HAP-1 (cell line): Measurements from ENCODE around the gene CETP.

Source experiments
- DNase-seq, 2 experiments: peaks; one replicate each; pipeline ENCODE4 v3.0.0-alpha.2; 2016 to 2020; ENCODE audit warnings: low spot score in 2 of 2
- H3K27me3 ChIP-seq: fragments of 250-450 bp; sonication (Bioruptor Pico); 2 replicates; pipeline ENCODE4 v1.5.1; 2020; ENCODE audit warnings: low read depth, mild to moderate bottlenecking, moderate library complexity
- H3K36me3 ChIP-seq: fragments of 250-450 bp; sonication (Bioruptor Pico); replicated peaks from 2 replicates; pipeline ENCODE4 v1.5.1; 2020; ENCODE audit warnings: mild to moderate bottlenecking
- H3K4me1 ChIP-seq: fragments of 250-450 bp; sonication (Bioruptor Pico); 2 replicates; pipeline ENCODE4 v1.5.1; 2020; ENCODE audit warnings: mild to moderate bottlenecking
- H3K4me3 ChIP-seq: fragments of 250-450 bp; sonication (Bioruptor Pico); 2 replicates; pipeline ENCODE4 v1.5.1; 2020; ENCODE audit warnings: mild to moderate bottlenecking, moderate library complexity
- H3K9me3 ChIP-seq: fragments of 250-450 bp; sonication (Bioruptor Pico); 2 replicates; pipeline ENCODE4 v1.5.1; 2020; ENCODE audit warnings: mild to moderate bottlenecking, moderate library complexity
- in situ Hi-C: fragments of 300-500 bp; cut with MboI; formaldehyde crosslinking; loops from 3 replicates; pipeline ENCODE4 v1.14.3; 2020; ENCODE audit warnings: low sequenced_read_pairs, inconsistent platforms, mixed read lengths

CETP gene

GRCh38 chr16:56941092-56941491, 20.7 kb upstream of the CETP start:
- Histone ChIP-seq H3K36me3 (peaks cover 94% of the 10 kb centered on the region), H3K9me3 (no peaks in the 10 kb centered on the region), H3K4me1 (peaks cover 2% of the 10 kb centered on the region), H3K27me3 (no peaks in the 10 kb centered on the region), H3K4me3 (no peak overlapping the region)
- no peak for DNase-seq
- in situ Hi-C loops = no loop called here

GRCh38 chr16:56941856-56942331, 19.9 kb upstream of the CETP start:
- no peak overlapping the region for H3K4me3 ChIP-seq
- peaks cover 86% of the 10 kb centered on the region for H3K36me3 ChIP-seq
- no peaks in the 10 kb centered on the region for H3K27me3 ChIP-seq
- H3K9me3 ChIP-seq = no peaks in the 10 kb centered on the region
- H3K4me1 ChIP-seq = no peaks in the 10 kb centered on the region
- no peak for DNase-seq
- in situ Hi-C loops = no loop called here

- Histone ChIP-seq H3K36me3 (peaks cover 66% of the 10 kb centered on the region), H3K27me3 (no peaks in the 10 kb centered on the region), H3K4me1 (no peaks in the 10 kb centered on the region), H3K4me3 (no peak overlapping the region), H3K9me3 (no peaks in the 10 kb centered on the region)
- DNase-seq = no peak
- in situ Hi-C loops = no loop called here
Measured at GRCh38 chr16:56943761-56944375, 17.9 kb upstream of the CETP start.

GRCh38 chr16:56944954-56945839, 16.6 kb upstream of the CETP start:
- no peaks in the 10 kb centered on the region for H3K9me3 ChIP-seq
- no peaks in the 10 kb centered on the region for H3K4me1 ChIP-seq
- no peak for DNase-seq
- in situ Hi-C loops = no loop called here
- H3K36me3 ChIP-seq = peaks cover 53% of the 10 kb centered on the region
- H3K4me3 ChIP-seq = no peak overlapping the region
- H3K27me3 ChIP-seq = no peaks in the 10 kb centered on the region

- Histone ChIP-seq H3K27me3 (no peaks in the 10 kb centered on the region), H3K9me3 (no peaks in the 10 kb centered on the region), H3K4me1 (no peaks in the 10 kb centered on the region), H3K36me3 (peaks cover 45% of the 10 kb centered on the region), H3K4me3 (no peak overlapping the region)
- in situ Hi-C loops = no loop called here
- DNase-seq = no peak
Measured at GRCh38 chr16:56945847-56946527, 15.8 kb upstream of the CETP start.

- in situ Hi-C loops = no loop called here
- Histone ChIP-seq H3K4me1 (no peaks in the 10 kb centered on the region), H3K36me3 (peaks cover 35% of the 10 kb centered on the region), H3K27me3 (no peaks in the 10 kb centered on the region), H3K4me3 (no peak overlapping the region), H3K9me3 (no peaks in the 10 kb centered on the region)
- no peak for DNase-seq
Measured at GRCh38 chr16:56946767-56947603, 14.8 kb upstream of the CETP start.

GRCh38 chr16:56947604-56947995, 14.2 kb upstream of the CETP start:
- in situ Hi-C loops = no loop called here
- DNase-seq = no peak
- Histone ChIP-seq H3K4me1 (no peaks in the 10 kb centered on the region), H3K4me3 (no peak overlapping the region), H3K36me3 (peaks cover 29% of the 10 kb centered on the region), H3K27me3 (no peaks in the 10 kb centered on the region), H3K9me3 (no peaks in the 10 kb centered on the region; the same call in 1 of the 2 replicates)

GRCh38 chr16:56948234-56948633, 13.5 kb upstream of the CETP start:
- Histone ChIP-seq H3K9me3 (no peaks in the 10 kb centered on the region; the same call in 1 of the 2 replicates), H3K36me3 (peaks cover 23% of the 10 kb centered on the region), H3K4me3 (no peak overlapping the region), H3K4me1 (no peaks in the 10 kb centered on the region), H3K27me3 (no peaks in the 10 kb centered on the region)
- in situ Hi-C loops = no loop called here
- DNase-seq = no peak

GRCh38 chr16:56950051-56950450, 11.7 kb upstream of the CETP start:
- in situ Hi-C loops = no loop called here
- no peaks in the 10 kb centered on the region for H3K27me3 ChIP-seq
- H3K4me1 ChIP-seq = no peaks in the 10 kb centered on the region

GRCh38 chr16:56950455-56950854, 11.3 kb upstream of the CETP start:
- Histone ChIP-seq H3K4me3 (no peak overlapping the region), H3K9me3 (no peaks in the 10 kb centered on the region; the same call in 1 of the 2 replicates), H3K27me3 (no peaks in the 10 kb centered on the region), H3K36me3 (peaks cover under 1% of the 10 kb centered on the region), H3K4me1 (no peaks in the 10 kb centered on the region)
- no peak for DNase-seq
- in situ Hi-C loops = no loop called here

More at GRCh38 chr16:56950051-56950450, 11.7 kb upstream of the CETP start:
- H3K36me3 ChIP-seq = peaks cover 5% of the 10 kb centered on the region
- H3K9me3 ChIP-seq = no peaks in the 10 kb centered on the region; the same call in 1 of the 2 replicates
- H3K4me3 ChIP-seq = no peak overlapping the region
- no peak for DNase-seq

GRCh38 chr16:56950881-56951771, 10.6 kb upstream of the CETP start:
- in situ Hi-C loops = no loop called here
- peak; percentile 53 to 78 for DNase-seq
- no peak overlapping the region for H3K4me3 ChIP-seq
- no peaks in the 10 kb centered on the region; the same call in 1 of the 2 replicates for H3K9me3 ChIP-seq
- H3K4me1 ChIP-seq = no peaks in the 10 kb centered on the region
- H3K36me3 ChIP-seq = no peaks in the 10 kb centered on the region; the same call in 1 of the 2 replicates
- H3K27me3 ChIP-seq = no peaks in the 10 kb centered on the region

- Histone ChIP-seq H3K27me3 (no peaks in the 10 kb centered on the region), H3K36me3 (no peaks in the 10 kb centered on the region; the same call in 1 of the 2 replicates), H3K4me3 (no peak overlapping the region), H3K9me3 (no peaks in the 10 kb centered on the region; the same call in 1 of the 2 replicates), H3K4me1 (no peaks in the 10 kb centered on the region)
- DNase-seq = no peak
- in situ Hi-C loops = no loop called here
Measured at GRCh38 chr16:56953006-56953405, 8.7 kb upstream of the CETP start.
